HG02759 (cell line): ENCODE measurements around the gene THEMIS.
"Not testable (repeated sequence)": the region's sequence is repeated elsewhere in the genome, so short reads cannot be mapped to it uniquely, and the experiment has no call there.

Source experiments
- ATAC-seq: cut with Tn5 transposase; IDR thresholded peaks from one replicate; pipeline ENCODE4 v1.9.1; 2021; ENCODE audit warnings: mild to moderate bottlenecking, moderate library complexity; ENCODE audit not compliant: unreplicated experiment

THEMIS gene

GRCh38 chr6:127807806-127808517 lies 92.9 kb downstream of the THEMIS start:
- ATAC-seq: no peak

DNA sequence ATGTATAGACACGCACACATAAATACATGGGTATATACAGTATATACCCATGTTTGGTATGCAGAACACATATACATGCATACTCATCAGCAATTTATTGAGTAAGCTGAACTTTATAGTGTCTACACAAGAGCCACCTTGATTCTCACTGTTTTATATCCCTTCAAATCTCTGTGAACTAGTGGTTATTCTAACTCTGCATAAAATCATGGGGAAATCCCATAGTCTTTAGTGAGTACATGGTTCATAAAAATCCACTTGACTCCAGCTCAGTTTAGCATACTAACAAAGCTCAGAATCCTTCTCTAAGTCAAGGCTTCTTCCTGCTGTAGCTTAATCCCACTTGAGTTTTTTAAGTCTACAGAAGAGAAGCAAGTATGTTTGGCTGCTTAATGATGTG lies 104.1 kb downstream of the THEMIS start:
- ATAC-seq: no peak

DNA sequence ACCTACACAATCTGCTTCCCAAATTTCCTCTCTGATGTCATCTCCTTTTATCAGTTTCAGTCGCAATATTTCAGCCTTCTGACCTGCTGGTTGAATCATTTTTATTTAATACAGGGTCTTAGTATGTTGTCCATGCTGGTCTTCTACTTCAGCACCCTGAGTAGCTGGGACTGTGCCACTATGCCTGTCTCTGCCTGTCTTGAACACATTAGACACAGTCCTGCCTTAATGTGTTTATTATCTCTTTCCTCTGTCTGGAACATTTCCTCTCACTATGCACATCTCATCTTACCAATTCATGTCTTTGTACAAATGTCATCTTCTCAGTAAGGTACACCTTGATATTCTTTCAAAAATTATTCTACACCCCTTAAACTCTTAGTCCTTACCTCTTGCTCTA lies 106.5 kb downstream of the THEMIS start:
- ATAC-seq: no peak

- no peak for ATAC-seq
These were observed 107.5 kb downstream of the THEMIS start for GRCh38 chr6:127793396-127793795.

DNA sequence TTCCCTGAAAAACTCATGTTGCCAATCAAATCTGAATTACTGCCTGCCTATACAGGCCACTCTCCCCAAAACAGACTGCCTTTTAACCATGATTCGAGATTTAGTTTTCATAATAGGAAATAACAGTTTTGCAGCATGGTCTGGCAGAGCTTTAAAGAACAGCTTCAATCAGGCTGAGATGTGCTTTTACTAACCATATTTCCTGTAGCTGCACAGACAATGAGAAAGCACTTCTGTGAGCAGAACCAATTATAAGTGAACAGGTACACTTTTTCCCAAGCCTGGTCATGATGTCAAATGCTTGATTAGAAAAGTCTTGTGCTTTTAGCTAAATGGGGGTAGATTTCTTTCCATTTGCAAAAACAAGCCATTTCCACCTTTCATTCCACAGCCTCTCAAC lies 108.2 kb downstream of the THEMIS start:
- ATAC-seq: no peak

- ATAC-seq: no peak
These were observed 108.9 kb downstream of the THEMIS start for GRCh38 chr6:127791779-127792528.

- ATAC-seq: no peak
These were observed 110.3 kb downstream of the THEMIS start for GRCh38 chr6:127790571-127790970.

DNA sequence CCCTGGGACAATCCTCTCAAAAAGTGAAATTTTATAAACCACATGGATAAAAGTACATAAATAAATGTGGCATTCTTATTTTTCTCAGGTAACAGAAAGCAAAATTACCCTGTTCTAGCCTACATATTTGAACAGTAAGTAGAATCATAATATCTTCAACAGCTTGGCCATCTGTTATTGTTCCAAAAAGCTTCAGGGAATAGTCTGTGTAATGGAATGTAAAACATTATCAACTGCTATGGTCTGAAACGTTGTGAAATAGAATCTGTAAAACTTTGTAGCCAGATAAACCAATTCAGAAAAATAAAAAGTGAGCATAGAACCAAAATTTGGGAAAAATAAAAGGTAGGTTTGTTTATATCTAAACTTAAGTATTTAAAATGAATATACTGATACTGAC lies 114.7 kb downstream of the THEMIS start:
- no peak for ATAC-seq

DNA sequence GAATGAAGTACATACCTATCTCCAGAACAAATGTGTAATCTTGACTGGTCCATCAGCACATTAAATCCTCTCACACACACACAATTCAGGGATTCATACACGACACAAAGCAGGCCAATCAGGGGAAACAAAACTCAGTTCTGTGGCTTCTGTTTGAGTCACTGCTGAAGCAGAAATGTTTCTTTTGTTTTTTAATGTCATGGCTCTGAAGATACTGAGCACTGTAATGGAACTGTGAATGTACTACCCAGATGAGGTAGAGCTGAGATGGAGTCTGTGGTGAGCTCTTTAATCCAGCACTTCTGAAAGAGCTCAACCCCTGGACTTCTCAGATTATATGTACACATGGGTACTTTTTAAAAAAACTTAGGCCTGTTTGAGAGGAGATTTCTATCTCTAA lies 116.4 kb downstream of the THEMIS start:
- no peak for ATAC-seq

DNA sequence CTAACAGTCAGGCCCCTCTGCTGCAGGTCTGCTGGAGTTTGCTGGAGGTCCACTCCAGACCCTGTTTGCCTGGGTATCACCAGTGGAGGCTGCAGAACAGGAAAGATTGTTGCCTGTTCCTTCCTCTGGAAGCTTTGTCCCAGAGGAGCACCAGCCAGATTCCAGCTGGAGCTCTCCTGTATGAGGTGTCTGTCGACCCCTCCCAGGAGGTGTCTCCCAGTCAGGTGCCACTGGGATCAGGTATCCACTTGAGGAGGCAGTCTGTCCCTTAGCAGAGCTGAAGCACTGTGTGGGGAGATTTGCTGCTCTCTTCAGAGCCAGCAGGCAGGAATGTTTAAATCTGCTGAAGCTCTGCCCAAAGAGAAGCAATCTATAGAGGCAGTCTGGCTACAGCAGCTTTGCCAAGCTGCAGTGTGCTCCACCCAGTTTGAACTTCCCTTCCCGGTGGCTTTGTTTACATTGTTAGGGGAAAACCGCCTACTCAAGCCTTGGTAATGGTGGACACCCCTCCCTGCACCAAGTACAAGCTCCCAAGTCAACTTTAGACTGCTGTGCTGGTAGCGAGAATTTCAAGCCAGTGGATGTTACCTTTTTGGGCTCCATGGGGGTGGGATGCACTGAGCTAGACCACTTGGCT lies 119.1 kb downstream of the THEMIS start:
- not testable (repeated sequence) for ATAC-seq

DNA sequence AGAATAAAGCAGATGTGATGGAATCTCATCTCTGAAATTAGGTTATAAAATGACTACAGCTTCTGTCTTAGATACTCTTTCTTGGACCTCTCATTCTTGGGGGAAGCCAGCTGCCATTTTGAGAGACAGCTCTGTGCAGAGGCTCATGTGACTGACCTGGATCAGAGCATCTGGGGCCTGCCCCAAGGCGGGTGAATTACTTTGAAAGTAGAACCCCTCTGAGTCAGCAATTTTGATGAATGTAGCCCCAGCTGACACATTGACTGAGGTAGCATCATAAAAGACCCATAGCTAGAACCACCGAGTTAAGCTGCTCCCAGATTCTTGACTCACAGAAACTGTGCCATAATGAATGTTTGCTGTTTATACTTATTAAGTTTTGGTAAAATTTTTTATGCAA lies 124.5 kb downstream of the THEMIS start:
- no peak for ATAC-seq

DNA sequence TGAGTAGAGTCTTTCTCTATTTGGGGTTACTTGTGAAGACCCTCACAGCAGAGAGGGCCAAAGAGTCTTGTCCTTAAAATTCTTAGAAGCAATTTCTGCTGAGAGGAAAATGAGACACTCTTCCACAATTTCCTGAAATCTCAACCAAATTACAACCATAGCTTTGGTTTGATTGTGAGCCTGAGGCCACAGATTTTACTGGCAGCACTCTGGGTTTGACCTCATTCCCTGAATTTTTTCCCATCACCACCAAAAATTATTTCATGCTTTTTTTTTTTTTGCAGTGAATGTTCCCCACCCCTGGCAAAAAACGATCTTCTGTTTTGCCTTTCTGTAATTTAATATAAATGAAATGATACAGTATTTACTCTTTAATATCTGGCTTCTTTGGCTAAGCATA lies 125.5 kb downstream of the THEMIS start:
- ATAC-seq: no peak

GRCh38 chr6:127768745-127769144 lies 132.1 kb downstream of the THEMIS start:
- no peak for ATAC-seq

DNA sequence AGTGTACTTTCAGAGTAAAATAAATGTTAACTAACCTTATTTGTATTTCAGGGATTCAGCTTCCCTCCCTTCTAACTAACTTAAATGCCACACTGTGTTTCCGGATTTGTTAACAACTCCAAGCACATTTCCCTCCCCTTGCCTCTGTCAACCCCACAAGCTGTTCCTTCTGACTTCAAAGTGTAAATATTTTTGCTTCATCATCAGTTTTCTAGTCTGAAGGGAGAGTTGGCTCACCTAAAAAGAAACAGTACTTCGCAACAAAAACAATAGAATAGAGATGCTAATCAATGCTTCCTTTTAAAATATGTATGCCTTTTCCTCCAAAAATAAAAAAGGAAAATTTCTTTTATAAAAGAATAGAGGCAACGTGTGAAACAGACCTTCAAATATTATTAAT lies 132.6 kb downstream of the THEMIS start:
- no peak for ATAC-seq

GRCh38 chr6:127765949-127766348 lies 134.9 kb downstream of the THEMIS start:
- no peak for ATAC-seq

- no peak for ATAC-seq
These were observed 138.6 kb downstream of the THEMIS start for GRCh38 chr6:127762284-127762683.

- ATAC-seq: no peak
These were observed 139.8 kb downstream of the THEMIS start for GRCh38 chr6:127761084-127761483.

DNA sequence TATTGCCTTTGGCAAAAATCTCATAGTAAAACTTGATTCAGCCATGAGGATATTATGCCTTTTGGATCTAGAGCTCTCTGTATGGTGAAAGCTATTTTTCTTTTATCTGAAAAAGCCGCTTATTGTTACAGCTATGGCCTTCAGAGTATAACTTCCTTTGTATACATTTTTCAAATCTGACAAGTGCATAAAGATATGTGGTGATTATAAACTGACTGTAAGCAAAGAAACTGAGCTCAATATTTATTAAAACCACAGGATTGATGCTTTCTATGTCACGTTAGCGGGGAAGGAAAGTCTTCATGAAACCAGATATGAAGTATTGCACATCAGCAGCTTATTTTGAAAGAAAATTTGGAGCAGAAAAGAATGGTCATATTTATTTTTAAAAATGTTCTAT lies 151.8 kb downstream of the THEMIS start:
- no peak for ATAC-seq

DNA sequence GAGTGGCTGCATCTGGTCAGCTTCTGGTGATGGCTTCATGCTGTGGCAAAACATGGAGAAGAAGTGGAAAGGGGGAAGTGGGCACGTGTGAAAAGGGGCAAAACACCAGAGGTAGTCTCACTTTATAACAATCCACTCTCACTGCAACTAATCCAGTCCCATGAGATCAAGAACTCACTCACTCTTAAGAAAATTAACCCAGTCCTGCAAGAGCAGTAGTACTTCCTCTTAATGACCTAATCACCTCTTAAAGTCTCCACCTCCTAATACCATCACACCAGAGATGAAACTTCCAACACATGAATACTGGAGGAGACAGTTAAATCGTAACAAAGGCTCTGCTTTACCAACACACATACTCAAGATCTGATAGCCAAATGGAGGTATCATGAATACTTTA lies 152.6 kb downstream of the THEMIS start:
- ATAC-seq: no peak

GRCh38 chr6:127738423-127738822 lies 162.4 kb downstream of the THEMIS start:
- ATAC-seq: no peak

DNA sequence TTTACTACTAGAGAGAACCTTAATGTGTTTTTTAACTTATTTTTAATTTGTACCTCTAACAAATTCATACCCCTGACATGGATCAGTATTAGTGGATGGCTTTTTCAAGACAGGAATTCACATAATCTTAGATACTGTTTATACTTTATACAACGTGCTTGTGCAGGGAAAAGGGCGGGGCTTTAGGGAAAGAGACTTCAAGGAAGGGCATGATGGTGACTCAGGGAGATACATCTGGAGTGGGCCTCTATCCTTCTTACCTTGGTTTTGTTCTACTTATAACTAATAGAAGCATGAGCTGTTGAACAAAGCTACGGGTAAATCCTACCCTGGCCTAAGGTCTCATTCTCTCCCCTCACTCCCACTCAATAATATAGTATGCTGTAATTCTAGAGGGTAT lies 163.1 kb downstream of the THEMIS start:
- no peak for ATAC-seq

GRCh38 chr6:127737009-127737486 lies 163.8 kb downstream of the THEMIS start:
- peak; percentile 95 for ATAC-seq
